ENCODE data around the gene TMCC1.
"Not testable (repeated sequence)": the region's sequence is repeated elsewhere in the genome, so short reads cannot be mapped to it uniquely, and the experiment has no call there.

Gene TMCC1

GRCh38 chr3:129619726-129620162, 273.8 kb downstream of the TMCC1 start:
- DNase-seq = no peak

GRCh38 chr3:129618901-129619671, 274.4 kb downstream of the TMCC1 start:
- DNase-seq = no peak

GRCh38 chr3:129618186-129618820, 275.2 kb downstream of the TMCC1 start:
- DNase-seq = no peak

- DNase-seq = no peak
Observed at GRCh38 chr3:129617381-129618185, 275.9 kb downstream of the TMCC1 start.

- DNase-seq = no peak
Observed at GRCh38 chr3:129616713-129617112, 276.8 kb downstream of the TMCC1 start.

GRCh38 chr3:129616291-129616690, 277.2 kb downstream of the TMCC1 start:
- DNase-seq = no peak

- DNase-seq = no peak
Observed at GRCh38 chr3:129615751-129616281, 277.7 kb downstream of the TMCC1 start.

- DNase-seq = no peak
Observed at GRCh38 chr3:129614927-129615363, 278.6 kb downstream of the TMCC1 start.

GRCh38 chr3:129614435-129614834, 279.1 kb downstream of the TMCC1 start:
- DNase-seq = no peak

GRCh38 chr3:129613367-129613740, 280.2 kb downstream of the TMCC1 start:
- no peak for DNase-seq

GRCh38 chr3:129612534-129613366, 280.8 kb downstream of the TMCC1 start:
- no peak for DNase-seq

- DNase-seq = no peak
Observed at GRCh38 chr3:129611812-129612533, 281.5 kb downstream of the TMCC1 start.

- no peak for DNase-seq
Observed at GRCh38 chr3:129611446-129611800, 282.1 kb downstream of the TMCC1 start.

GRCh38 chr3:129610794-129611445, 282.6 kb downstream of the TMCC1 start:
- DNase-seq = not testable (repeated sequence)

GRCh38 chr3:129610276-129610675, 283.2 kb downstream of the TMCC1 start:
- DNase-seq = no peak

GRCh38 chr3:129609591-129610182, 283.8 kb downstream of the TMCC1 start:
- DNase-seq = no peak

GRCh38 chr3:129608936-129609590, 284.4 kb downstream of the TMCC1 start:
- DNase-seq = no peak

GRCh38 chr3:129608087-129608935, 285.2 kb downstream of the TMCC1 start:
- DNase-seq = no peak

GRCh38 chr3:129607391-129608068, 286.0 kb downstream of the TMCC1 start:
- DNase-seq = no peak
